Measurements from ENCODE around the gene UNK. TPM values are rescaled to one million over a fixed set of nuclear protein-coding genes. Genes with fewer than 3 reads are reported as not detected.

The UNK gene
- total and polyA plus RNA-seq, 2 experiments from 2014 or later, result 22.3 to 26.7 TPM

DNA sequence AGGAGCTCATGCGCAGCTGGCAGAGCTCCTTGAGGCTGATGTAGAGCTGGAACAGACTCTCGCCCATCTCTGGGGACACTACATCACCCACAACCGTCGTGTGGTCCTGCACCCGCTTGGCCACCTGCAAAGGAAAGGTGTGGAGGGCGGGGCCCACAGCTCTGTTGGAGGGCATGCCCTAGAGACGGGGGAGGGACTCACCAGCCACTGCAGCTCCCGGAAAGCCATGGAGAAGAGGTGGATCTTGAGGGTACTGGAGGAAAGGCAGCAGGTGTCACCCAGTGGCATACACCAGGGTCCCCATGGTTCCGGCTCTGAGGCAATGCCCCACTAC lies 51.0 kb downstream of the UNK start:
- Histone ChIP-seq H3K36me3 (replicated peaks; ENCODE audit: insufficient read depth, low read depth) (no peaks in the 10 kb centered on the region), H3K27me3 (no peaks in the 10 kb centered on the region), H3K4me3 (no peak overlapping the region), H3K4me2 (no peak overlapping the region), H3K9me2 (replicated peaks; ENCODE audit: insufficient read depth) (no peaks in the 10 kb centered on the region), H3K4me1 (ENCODE audit: insufficient read depth) (no peaks in the 10 kb centered on the region), H4K20me1 (ENCODE audit: insufficient read depth, poor library complexity, severe bottlenecking) (no peaks in the 10 kb centered on the region), H3K27ac (no peak overlapping the region), H3K79me2 (no peaks in the 10 kb centered on the region), H2AFZ (no peak overlapping the region), H3K9me3 (ENCODE audit: low read depth) (no peaks in the 10 kb centered on the region)
- no peak for DNase-seq (ENCODE audit: low spot score)
- WGBS (ENCODE audit: low lambda C conversion rate, missing lambda C conversion rate), result 89% methylated on average over 9 of the region's 9 CpGs
- TF ChIP-seq, protein P1, sequence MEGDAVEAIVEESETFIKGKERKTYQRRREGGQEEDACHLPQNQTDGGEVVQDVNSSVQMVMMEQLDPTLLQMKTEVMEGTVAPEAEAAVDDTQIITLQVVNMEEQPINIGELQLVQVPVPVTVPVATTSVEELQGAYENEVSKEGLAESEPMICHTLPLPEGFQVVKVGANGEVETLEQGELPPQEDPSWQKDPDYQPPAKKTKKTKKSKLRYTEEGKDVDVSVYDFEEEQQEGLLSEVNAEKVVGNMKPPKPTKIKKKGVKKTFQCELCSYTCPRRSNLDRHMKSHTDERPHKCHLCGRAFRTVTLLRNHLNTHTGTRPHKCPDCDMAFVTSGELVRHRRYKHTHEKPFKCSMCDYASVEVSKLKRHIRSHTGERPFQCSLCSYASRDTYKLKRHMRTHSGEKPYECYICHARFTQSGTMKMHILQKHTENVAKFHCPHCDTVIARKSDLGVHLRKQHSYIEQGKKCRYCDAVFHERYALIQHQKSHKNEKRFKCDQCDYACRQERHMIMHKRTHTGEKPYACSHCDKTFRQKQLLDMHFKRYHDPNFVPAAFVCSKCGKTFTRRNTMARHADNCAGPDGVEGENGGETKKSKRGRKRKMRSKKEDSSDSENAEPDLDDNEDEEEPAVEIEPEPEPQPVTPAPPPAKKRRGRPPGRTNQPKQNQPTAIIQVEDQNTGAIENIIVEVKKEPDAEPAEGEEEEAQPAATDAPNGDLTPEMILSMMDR (IDR thresholded peaks at IDR 0.05; ENCODE audit: poor library complexity), result no peak
- TF ChIP-seq EZH2phosphoT487 (IDR thresholded peaks at IDR 0.05; ENCODE audit: low read depth, severe bottlenecking, unreplicated experiment) (no peak), EZH2 (IDR thresholded peaks at IDR 0.05; ENCODE audit: borderline replicate concordance) (no peak)

DNA sequence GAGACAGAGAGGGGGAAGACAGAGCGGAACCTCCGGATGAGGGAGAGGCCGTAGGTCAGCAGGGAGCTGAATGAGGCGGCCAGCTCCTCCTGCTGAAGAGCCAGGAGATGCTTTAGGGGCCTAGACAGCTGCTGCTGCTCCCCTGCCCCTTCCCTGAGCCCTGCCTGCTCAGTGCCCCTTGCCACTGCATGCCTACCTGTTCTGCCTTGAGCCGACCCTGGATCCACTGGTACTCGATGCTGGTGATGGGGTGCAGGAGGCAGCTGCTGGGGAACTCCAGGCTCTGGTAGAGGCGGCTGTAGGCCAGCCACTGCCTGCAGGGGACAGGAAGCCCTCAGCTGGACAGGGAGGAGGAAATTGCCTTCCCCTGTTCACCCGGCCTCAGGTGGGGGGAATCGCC lies 52.0 kb downstream of the UNK start:
- Histone ChIP-seq H3K36me3 (replicated peaks; ENCODE audit: insufficient read depth, low read depth) (no peaks in the 10 kb centered on the region), H3K27ac (no peak overlapping the region), H3K4me1 (ENCODE audit: insufficient read depth) (no peaks in the 10 kb centered on the region), H3K9me3 (ENCODE audit: low read depth) (no peaks in the 10 kb centered on the region), H4K20me1 (ENCODE audit: insufficient read depth, poor library complexity, severe bottlenecking) (no peaks in the 10 kb centered on the region), H3K4me3 (no peak overlapping the region), H3K27me3 (no peaks in the 10 kb centered on the region), H2AFZ (no peak overlapping the region), H3K79me2 (no peaks in the 10 kb centered on the region), H3K4me2 (no peak overlapping the region), H3K9me2 (replicated peaks; ENCODE audit: insufficient read depth) (no peaks in the 10 kb centered on the region)
- no peak for DNase-seq (ENCODE audit: low spot score)
- TF ChIP-seq, protein P1 (IDR thresholded peaks at IDR 0.05; ENCODE audit: poor library complexity), result no peak
- no peak for TF ChIP-seq EZH2phosphoT487 (IDR thresholded peaks at IDR 0.05; ENCODE audit: low read depth, severe bottlenecking, unreplicated experiment)
- no peak for TF ChIP-seq EZH2 (IDR thresholded peaks at IDR 0.05; ENCODE audit: borderline replicate concordance)
- WGBS (ENCODE audit: low lambda C conversion rate, missing lambda C conversion rate), result 92% methylated on average over 8 of the region's 9 CpGs

DNA sequence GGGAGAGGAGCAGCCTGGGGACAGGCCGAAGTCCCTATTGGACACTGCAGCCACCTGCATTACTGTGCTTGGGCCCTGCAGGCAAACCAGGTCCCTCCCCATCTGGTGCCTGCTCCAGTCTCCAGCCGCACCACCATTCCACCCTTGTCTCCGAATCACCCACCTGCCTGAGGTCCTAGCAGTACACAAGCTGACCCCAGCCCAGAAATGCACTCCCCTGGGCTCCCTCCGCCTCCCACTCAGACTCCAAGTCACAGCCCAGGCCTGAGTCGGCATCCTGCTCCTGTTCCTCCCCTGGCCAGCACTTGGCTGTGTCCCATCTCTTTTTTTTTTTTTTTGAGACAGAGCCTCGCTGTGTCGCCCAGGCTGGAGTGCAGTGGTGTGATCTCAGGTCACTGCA lies 53.3 kb downstream of the UNK start:
- Histone ChIP-seq H2AFZ (no peak overlapping the region), H3K9me2 (replicated peaks; ENCODE audit: insufficient read depth) (no peaks in the 10 kb centered on the region), H3K4me3 (no peak overlapping the region), H3K27me3 (no peaks in the 10 kb centered on the region), H3K27ac (no peak overlapping the region), H3K4me1 (ENCODE audit: insufficient read depth) (no peaks in the 10 kb centered on the region), H3K4me2 (no peak overlapping the region), H4K20me1 (ENCODE audit: insufficient read depth, poor library complexity, severe bottlenecking) (no peaks in the 10 kb centered on the region), H3K79me2 (no peaks in the 10 kb centered on the region), H3K36me3 (replicated peaks; ENCODE audit: insufficient read depth, low read depth) (no peaks in the 10 kb centered on the region), H3K9me3 (ENCODE audit: low read depth) (no peaks in the 10 kb centered on the region)
- 90% methylated on average over 6 of the region's 7 CpGs for WGBS (ENCODE audit: low lambda C conversion rate, missing lambda C conversion rate)
- TF ChIP-seq EZH2 (IDR thresholded peaks at IDR 0.05; ENCODE audit: borderline replicate concordance), result no peak
- no peak for TF ChIP-seq EZH2phosphoT487 (IDR thresholded peaks at IDR 0.05; ENCODE audit: low read depth, severe bottlenecking, unreplicated experiment)
- TF ChIP-seq, protein P1 (IDR thresholded peaks at IDR 0.05; ENCODE audit: poor library complexity), result no peak
- DNase-seq (ENCODE audit: low spot score), result no peak

DNA sequence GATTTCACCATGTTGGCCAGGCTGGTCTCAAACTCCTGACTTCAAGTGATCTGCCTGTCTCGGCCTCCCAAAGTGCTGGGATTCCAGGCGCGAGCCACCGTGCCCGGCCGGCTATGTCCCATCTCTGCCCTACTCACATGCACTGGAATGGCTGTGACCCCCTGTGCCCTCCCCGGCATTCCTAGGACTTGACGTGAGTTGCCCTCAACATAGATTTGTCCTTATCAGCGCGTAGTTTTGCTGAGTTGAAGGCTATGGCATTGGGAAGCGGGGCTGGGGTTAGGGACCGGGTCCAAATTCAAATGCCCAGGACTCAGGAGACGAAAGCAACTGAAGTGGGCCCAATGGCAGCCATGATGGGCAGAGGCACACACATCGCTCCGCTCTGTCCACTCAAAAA lies 53.8 kb downstream of the UNK start:
- Histone ChIP-seq H3K9me3 (ENCODE audit: low read depth) (no peaks in the 10 kb centered on the region), H2AFZ (no peak overlapping the region), H3K9me2 (replicated peaks; ENCODE audit: insufficient read depth) (no peaks in the 10 kb centered on the region), H3K36me3 (replicated peaks; ENCODE audit: insufficient read depth, low read depth) (no peaks in the 10 kb centered on the region), H3K27ac (no peak overlapping the region), H3K4me2 (no peak overlapping the region), H3K4me1 (ENCODE audit: insufficient read depth) (no peaks in the 10 kb centered on the region), H3K27me3 (no peaks in the 10 kb centered on the region), H4K20me1 (ENCODE audit: insufficient read depth, poor library complexity, severe bottlenecking) (no peaks in the 10 kb centered on the region), H3K4me3 (no peak overlapping the region), H3K79me2 (no peaks in the 10 kb centered on the region)
- 93% methylated on average over 15 of the region's 15 CpGs for WGBS (ENCODE audit: low lambda C conversion rate, missing lambda C conversion rate)
- no peak for DNase-seq (ENCODE audit: low spot score)
- TF ChIP-seq EZH2 (IDR thresholded peaks at IDR 0.05; ENCODE audit: borderline replicate concordance) (no peak), EZH2phosphoT487 (IDR thresholded peaks at IDR 0.05; ENCODE audit: low read depth, severe bottlenecking, unreplicated experiment) (no peak)
- TF ChIP-seq, protein P1 (IDR thresholded peaks at IDR 0.05; ENCODE audit: poor library complexity), result no peak
